Activated T-cell treated with anti-CD3 and anti-CD28 coated beads for 48 hours (primary cell): ENCODE results near the gene CIDEA.
"Not testable (repeated sequence)": the region's sequence is repeated elsewhere in the genome, so short reads cannot be mapped to it uniquely, and the experiment has no call there.

ENCODE experiments used
- DNase-seq: peaks from one replicate; pipeline ENCODE4 v3.0.0-alpha.2; 2020; ENCODE audit warnings: low read depth

The CIDEA gene

GRCh38 chr18:12239431-12239830 lies 14.7 kb upstream of the CIDEA start:
- DNase-seq = no peak

GRCh38 chr18:12242658-12243260 lies 11.4 kb upstream of the CIDEA start:
- DNase-seq = no peak

- DNase-seq = not testable (repeated sequence)
These were observed 10.9 kb upstream of the CIDEA start for GRCh38 chr18:12243272-12243671.

DNA sequence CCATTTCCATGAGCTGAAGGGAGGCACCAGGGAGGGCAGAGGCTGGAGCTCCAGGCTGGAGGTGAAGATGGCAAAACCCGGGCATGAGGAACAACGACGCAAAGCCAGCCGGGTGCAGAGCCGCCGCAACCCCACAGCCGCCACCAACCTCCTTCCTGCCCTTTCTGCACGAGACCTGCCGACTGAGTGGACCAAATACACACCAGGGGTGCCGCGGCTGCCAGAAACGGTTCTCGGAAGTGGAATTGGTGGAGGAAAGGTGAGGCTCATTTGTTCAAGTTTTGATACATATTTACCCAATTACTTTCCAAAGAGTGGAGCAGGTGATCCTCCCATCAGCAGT lies 8.4 kb upstream of the CIDEA start:
- no peak for DNase-seq

DNA sequence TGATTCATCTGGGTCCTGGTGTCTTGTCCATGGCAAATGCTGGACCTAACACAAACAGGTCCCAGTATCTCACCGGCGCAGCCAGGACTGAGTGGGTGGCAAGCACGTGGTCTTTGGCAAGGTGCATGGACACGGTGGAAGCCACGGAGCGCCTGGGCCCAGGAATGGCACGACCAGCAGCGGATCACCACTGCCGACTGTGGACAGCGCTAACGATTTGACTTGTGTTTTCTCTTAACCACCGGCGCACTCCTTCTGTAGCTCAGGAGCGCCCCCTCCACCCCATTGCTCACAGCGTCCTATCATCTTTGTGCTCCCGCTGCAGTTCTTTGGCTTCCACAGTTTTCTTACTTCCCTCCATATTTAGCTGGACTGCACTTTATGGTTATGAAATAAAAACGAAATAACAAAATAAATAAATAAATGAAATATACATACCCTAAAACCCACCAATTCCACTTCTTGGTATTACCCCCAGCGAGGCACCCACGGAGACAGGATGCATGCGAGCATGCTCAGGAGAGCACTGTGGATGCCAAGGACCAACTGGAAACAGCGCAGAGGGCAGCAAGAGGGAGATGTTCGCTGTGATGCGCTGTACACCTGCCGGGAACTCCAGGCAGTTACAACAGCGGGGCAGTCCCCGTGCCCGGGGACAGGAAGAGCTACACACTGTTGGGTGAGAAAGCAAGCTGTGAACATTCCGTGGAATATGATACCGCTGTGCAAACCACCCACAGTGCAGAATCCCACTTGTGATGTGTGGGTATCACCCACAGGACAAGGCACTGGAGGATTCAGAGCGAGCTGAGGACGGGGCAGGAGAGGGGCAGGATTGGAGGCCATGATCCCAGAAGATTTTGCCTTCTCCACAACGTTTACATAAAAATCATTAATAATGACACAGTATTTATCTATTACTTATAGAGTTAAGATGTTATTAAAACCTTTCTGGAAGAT lies 7.0 kb upstream of the CIDEA start:
- no peak for DNase-seq

DNA sequence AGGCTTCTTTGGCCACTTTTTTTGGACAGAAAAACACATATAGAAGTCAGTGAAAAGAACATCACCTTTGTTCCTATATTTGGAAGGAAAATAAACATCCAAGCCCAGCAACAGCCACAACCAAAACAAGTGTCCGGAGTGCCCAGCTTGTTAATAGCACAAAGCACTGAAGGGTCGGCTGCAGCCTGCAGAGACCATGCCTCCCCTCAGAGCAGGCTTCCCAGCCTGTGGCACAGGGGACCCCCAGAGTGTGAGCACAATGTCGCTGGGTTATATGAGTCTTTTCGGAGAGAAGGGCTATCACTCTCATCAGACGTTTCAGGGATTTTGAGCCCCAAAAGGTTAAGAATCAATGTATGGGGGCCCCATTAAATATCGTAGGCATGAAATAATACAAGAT lies 6.2 kb upstream of the CIDEA start:
- no peak for DNase-seq

- DNase-seq = no peak
These were observed 5.0 kb upstream of the CIDEA start for GRCh38 chr18:12248926-12249720.

GRCh38 chr18:12251311-12251710 lies 2.9 kb upstream of the CIDEA start:
- no peak for DNase-seq

GRCh38 chr18:12252061-12252460 lies 2.1 kb upstream of the CIDEA start:
- DNase-seq = no peak

DNA sequence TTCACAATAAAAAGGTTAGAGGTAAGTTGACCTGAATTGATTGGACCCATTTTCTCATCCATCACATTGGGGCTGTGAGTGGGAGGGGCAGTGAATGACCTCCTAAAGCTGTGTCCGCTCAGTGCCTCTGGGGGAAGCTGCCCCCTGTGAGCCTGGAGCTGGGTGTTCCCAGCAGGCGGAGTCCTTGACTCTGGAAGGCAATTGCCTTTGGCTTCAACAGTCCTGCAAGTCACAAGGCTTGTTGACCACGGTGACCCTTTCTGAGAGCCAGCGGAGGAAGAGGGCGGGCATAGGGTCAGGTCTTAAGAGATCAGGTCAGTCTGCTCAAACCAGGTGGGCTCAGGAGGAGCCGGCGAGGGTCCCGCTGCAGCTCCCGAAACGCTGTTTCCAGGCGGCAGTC lies 1.1 kb upstream of the CIDEA start:
- no peak for DNase-seq

- no peak for DNase-seq
These were observed 462 bp upstream of the CIDEA start for GRCh38 chr18:12253663-12254135.

- no peak for DNase-seq
These were observed 805 bp downstream of the CIDEA start for GRCh38 chr18:12254820-12255511.

GRCh38 chr18:12255626-12256026 lies 1.5 kb downstream of the CIDEA start:
- DNase-seq = no peak

GRCh38 chr18:12256951-12257350 lies 2.8 kb downstream of the CIDEA start:
- DNase-seq = no peak

DNA sequence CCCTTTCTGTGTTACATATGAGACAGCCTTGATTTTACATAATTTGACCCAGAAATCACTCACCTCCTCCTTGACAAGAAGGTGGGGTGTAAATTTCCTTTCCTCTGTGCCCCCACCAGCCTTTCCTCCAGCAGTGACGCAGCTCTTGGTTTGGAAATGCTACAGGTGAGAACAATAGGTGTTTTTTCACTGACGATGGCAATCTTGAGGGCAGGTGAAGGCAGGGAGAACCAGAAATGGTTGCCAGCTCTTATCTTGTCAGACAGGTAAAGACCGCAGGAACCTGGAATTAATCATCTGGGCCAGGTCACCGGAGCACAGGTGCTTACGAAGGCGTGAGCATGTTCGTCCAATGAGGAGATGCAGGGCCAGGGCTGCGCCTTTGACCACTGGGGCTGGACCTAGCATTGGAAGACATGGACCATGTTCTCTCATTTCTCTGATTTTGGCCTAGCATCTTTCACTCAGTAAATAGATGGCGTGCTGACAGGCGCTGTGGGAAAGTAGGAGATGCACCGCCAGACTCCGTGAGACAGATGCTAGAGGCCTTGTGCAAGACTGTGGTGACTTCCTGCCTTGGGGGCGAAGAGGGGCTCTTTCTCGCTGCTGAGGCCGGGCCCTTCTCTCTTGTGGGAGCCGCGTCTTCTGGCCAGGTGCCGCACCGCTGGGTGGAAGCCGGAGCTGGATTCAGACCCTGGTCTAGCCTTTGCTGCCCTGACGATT lies 4.0 kb downstream of the CIDEA start:
- no peak for DNase-seq

DNA sequence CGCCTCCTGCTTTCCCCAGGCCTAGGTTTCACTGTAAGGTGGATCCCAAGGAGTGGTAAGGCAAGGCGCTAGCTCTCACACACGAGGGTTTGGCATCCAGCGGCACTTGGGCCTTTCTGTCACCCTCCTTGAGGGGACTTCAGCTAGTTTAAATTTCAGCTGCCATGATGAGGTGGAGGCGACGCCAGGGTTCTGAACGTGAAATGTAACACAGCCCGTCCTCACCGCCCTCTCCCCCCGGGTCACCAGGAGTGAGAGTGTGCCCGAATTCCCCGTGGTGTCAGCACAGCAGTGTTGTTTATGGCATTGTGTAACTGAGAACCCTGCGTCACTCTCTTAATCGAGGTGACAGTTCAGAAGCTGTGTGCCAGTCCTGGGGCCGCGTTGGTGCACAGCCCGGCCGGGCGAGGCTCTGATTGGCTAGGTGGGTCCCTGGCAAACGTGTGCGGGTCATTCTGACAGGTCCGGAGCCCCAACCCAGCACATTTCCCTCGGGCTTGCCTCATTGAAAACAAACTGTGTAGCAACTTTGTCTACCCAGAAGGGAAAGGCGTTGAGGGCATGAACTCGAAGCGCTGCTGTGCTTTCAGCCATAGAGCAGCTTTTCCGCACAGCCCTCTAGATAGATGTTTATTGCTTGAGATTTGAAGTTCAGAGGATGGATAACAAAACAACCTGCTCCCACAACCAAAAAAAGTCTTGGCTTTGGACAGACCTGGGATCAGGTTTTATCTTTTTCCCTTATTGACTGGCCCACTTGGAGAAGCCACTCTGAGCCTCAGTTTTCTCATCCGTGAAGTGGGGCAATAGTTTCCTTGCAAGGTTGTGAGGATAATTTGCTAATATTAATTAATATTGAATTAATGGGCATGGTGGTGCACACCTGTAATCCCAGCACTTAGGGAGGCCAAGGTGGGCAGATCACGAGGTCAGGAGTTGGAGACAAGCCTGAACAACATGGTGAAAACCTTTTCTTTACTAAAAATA lies 4.9 kb downstream of the CIDEA start:
- no peak for DNase-seq

- DNase-seq = no peak
These were observed 8.6 kb downstream of the CIDEA start for GRCh38 chr18:12262748-12263147.

GRCh38 chr18:12264864-12265263 lies 10.7 kb downstream of the CIDEA start:
- no peak for DNase-seq

GRCh38 chr18:12271376-12272235 lies 17.4 kb downstream of the CIDEA start:
- peak; percentile 59 for DNase-seq
